ENCODE data around the gene PSD.

GRCh38 chr10:102450124-102450373 is 31.5 kb upstream of the PSD start:
- TF ChIP-seq, protein P1, sequence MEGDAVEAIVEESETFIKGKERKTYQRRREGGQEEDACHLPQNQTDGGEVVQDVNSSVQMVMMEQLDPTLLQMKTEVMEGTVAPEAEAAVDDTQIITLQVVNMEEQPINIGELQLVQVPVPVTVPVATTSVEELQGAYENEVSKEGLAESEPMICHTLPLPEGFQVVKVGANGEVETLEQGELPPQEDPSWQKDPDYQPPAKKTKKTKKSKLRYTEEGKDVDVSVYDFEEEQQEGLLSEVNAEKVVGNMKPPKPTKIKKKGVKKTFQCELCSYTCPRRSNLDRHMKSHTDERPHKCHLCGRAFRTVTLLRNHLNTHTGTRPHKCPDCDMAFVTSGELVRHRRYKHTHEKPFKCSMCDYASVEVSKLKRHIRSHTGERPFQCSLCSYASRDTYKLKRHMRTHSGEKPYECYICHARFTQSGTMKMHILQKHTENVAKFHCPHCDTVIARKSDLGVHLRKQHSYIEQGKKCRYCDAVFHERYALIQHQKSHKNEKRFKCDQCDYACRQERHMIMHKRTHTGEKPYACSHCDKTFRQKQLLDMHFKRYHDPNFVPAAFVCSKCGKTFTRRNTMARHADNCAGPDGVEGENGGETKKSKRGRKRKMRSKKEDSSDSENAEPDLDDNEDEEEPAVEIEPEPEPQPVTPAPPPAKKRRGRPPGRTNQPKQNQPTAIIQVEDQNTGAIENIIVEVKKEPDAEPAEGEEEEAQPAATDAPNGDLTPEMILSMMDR (conservative IDR thresholded peaks at IDR 0.05 in 1 of 2, IDR thresholded peaks at IDR 0.05 in 1 of 2; ENCODE audit: extremely low read depth in 1 of 2, insufficient read depth in 1 of 2, low read depth in 1 of 2, low read length in 2 of 2), result no peak
- no peak for TF ChIP-seq EZH2 (IDR thresholded peaks at IDR 0.05; ENCODE audit: borderline replicate concordance, low read length)
